Muscle layer of duodenum (tissue), 2 donors: ENCODE measurements around the gene MX2.

ENCODE experiments used
- H3K27ac ChIP-seq: one replicate; pipeline ENCODE4 v1.7.0; 2013; ENCODE audit warnings: mild to moderate bottlenecking, low read length
- H3K27me3 ChIP-seq: one replicate; pipeline ENCODE4 v1.7.0; 2013; ENCODE audit warnings: low read depth, mild to moderate bottlenecking, control low read depth, low read length
- H3K36me3 ChIP-seq, 2 donors: one replicate each; pipeline ENCODE4 v1.7.0; 2013; ENCODE audit warnings: low read length in 2 of 2, control low read depth in 1 of 2, mild to moderate bottlenecking in 1 of 2; ENCODE audit not compliant: insufficient read depth in 2 of 2, control insufficient read depth in 1 of 2
- H3K4me1 ChIP-seq, 2 donors: one replicate each; pipeline ENCODE4 v1.7.0; 2013; ENCODE audit warnings: low read length in 2 of 2, mild to moderate bottlenecking in 2 of 2, control low read depth in 1 of 2, moderate library complexity in 1 of 2; ENCODE audit not compliant: insufficient read depth in 2 of 2, control insufficient read depth in 1 of 2
- H3K4me3 ChIP-seq, 2 donors: one replicate each; pipeline ENCODE4 v1.7.0; 2013; ENCODE audit warnings: low read length in 2 of 2, low read depth in 1 of 2, mild to moderate bottlenecking in 1 of 2
- H3K9me3 ChIP-seq, 2 donors: one replicate each; pipeline ENCODE4 v1.7.0; 2013; ENCODE audit warnings: low read length in 2 of 2, control low read depth in 1 of 2, mild to moderate bottlenecking in 1 of 2; ENCODE audit not compliant: control insufficient read depth in 1 of 2
- donor health status: healthy.

The MX2 gene

GRCh38 chr21:41425588-41425953, 63.7 kb downstream of the MX2 start:
- Histone ChIP-seq H3K27me3 (no peaks in the 10 kb centered on the region), H3K4me3 (peak overlapping the region; percentile 74 to 78), H3K27ac (peak overlapping the region; percentile 74), H3K36me3 (peaks cover 4 to 6% of the 10 kb centered on the region in 2 donors), H3K9me3 (no peaks in the 10 kb centered on the region), H3K4me1 (peaks cover 3 to 9% of the 10 kb centered on the region in 2 donors)

- H3K9me3 ChIP-seq = no peaks in the 10 kb centered on the region
- H3K27me3 ChIP-seq = no peaks in the 10 kb centered on the region
- peak within 1 kb of the TSS; percentile 74 to 78 for H3K4me3 ChIP-seq
- peaks cover 3 to 9% of the 10 kb centered on the region in 2 donors for H3K4me1 ChIP-seq
- H3K36me3 ChIP-seq = peaks cover 4 to 6% of the 10 kb centered on the region in 2 donors
- H3K27ac ChIP-seq = peak within 1 kb of the TSS; percentile 74
These were observed 64.3 kb downstream of the MX2 start, which contains the start of gene MX1 for GRCh38 chr21:41425954-41426675. Gene MX1, plus strand, starts transcription at chr21:41426239. Its CDS starts 5,832 bp downstream, at chr21:41432071.

GRCh38 chr21:41426676-41427404, 65.0 kb downstream of the MX2 start:
- Histone ChIP-seq H3K36me3 (peaks cover 6 to 11% of the 10 kb centered on the region in 2 donors), H3K4me3 (peak overlapping the region; percentile 74 to 78), H3K27me3 (no peaks in the 10 kb centered on the region), H3K27ac (no peak overlapping the region), H3K4me1 (peaks cover 3 to 9% of the 10 kb centered on the region in 2 donors), H3K9me3 (no peaks in the 10 kb centered on the region)

- no peak overlapping the region for H3K27ac ChIP-seq
- no peaks in the 10 kb centered on the region for H3K27me3 ChIP-seq
- peaks cover 13 to 18% of the 10 kb centered on the region in 2 donors for H3K36me3 ChIP-seq
- no peak overlapping the region for H3K4me3 ChIP-seq
- peaks cover 3 to 9% of the 10 kb centered on the region in 2 donors for H3K4me1 ChIP-seq
- H3K9me3 ChIP-seq = no peaks in the 10 kb centered on the region
These were observed 65.7 kb downstream of the MX2 start for GRCh38 chr21:41427556-41427955.

- Histone ChIP-seq H3K27ac (no peak overlapping the region), H3K4me1 (peaks cover 3 to 9% of the 10 kb centered on the region in 2 donors), H3K36me3 (peaks cover 21 to 25% of the 10 kb centered on the region in 2 donors), H3K9me3 (no peaks in the 10 kb centered on the region), H3K4me3 (no peak overlapping the region), H3K27me3 (no peaks in the 10 kb centered on the region)
These were observed 66.5 kb downstream of the MX2 start for GRCh38 chr21:41428311-41428710.

GRCh38 chr21:41428847-41429246, 67.0 kb downstream of the MX2 start:
- no peaks in the 10 kb centered on the region for H3K27me3 ChIP-seq

GRCh38 chr21:41429305-41429704, 67.5 kb downstream of the MX2 start:
- H3K4me1 ChIP-seq = peaks cover 3 to 9% of the 10 kb centered on the region in 2 donors
- no peaks in the 10 kb centered on the region for H3K9me3 ChIP-seq
- H3K4me3 ChIP-seq = no peak overlapping the region
- H3K27me3 ChIP-seq = no peaks in the 10 kb centered on the region
- H3K27ac ChIP-seq = no peak overlapping the region
- H3K36me3 ChIP-seq = peaks cover 28 to 35% of the 10 kb centered on the region in 2 donors

More at GRCh38 chr21:41428847-41429246, 67.0 kb downstream of the MX2 start:
- Histone ChIP-seq H3K9me3 (no peaks in the 10 kb centered on the region), H3K4me1 (peaks cover 3 to 9% of the 10 kb centered on the region in 2 donors), H3K27ac (no peak overlapping the region), H3K36me3 (peaks cover 26 to 31% of the 10 kb centered on the region in 2 donors), H3K4me3 (no peak overlapping the region)

GRCh38 chr21:41429925-41430491, 68.2 kb downstream of the MX2 start:
- Histone ChIP-seq H3K9me3 (no peaks in the 10 kb centered on the region), H3K36me3 (peaks cover 30 to 42% of the 10 kb centered on the region in 2 donors), H3K27ac (no peak overlapping the region), H3K4me1 (peaks cover 3 to 9% of the 10 kb centered on the region in 2 donors), H3K4me3 (no peak overlapping the region), H3K27me3 (no peaks in the 10 kb centered on the region)

- Histone ChIP-seq H3K27me3 (no peaks in the 10 kb centered on the region), H3K4me3 (no peak overlapping the region), H3K27ac (no peak overlapping the region), H3K9me3 (no peaks in the 10 kb centered on the region), H3K4me1 (peaks cover 0 to 5% of the 10 kb centered on the region in 2 donors), H3K36me3 (peaks cover 41 to 62% of the 10 kb centered on the region in 2 donors)
These were observed 70.1 kb downstream of the MX2 start for GRCh38 chr21:41431788-41432548.

GRCh38 chr21:41432562-41433460, 71.0 kb downstream of the MX2 start:
- H3K36me3 ChIP-seq = peaks cover 45 to 70% of the 10 kb centered on the region in 2 donors
- H3K4me3 ChIP-seq = no peak overlapping the region
- H3K27me3 ChIP-seq = no peaks in the 10 kb centered on the region
- H3K4me1 ChIP-seq = no peaks in the 10 kb centered on the region
- no peak overlapping the region for H3K27ac ChIP-seq
- H3K9me3 ChIP-seq = no peaks in the 10 kb centered on the region
